GM23338 (cell line): ENCODE measurements around the gene NECAP2.
"Not testable (repeated sequence)": the region's sequence is repeated elsewhere in the genome, so short reads cannot be mapped to it uniquely, and the experiment has no call there.

Source experiments
- CREB1 ChIP-seq: fragments of 250-450 bp; sonication (Bioruptor Pico); IDR thresholded peaks from 2 replicates; pipeline ENCODE4 v1.5.0; 2020; ENCODE audit warnings: low read depth, mild to moderate bottlenecking, moderate library complexity
- EZH2phosphoT487 ChIP-seq: fragments of 200-600 bp; sonication (generic); IDR thresholded peaks from one replicate; pipeline ENCODE4 v1.8.1; 2018; ENCODE audit warnings: antibody characterized with exemption; ENCODE audit not compliant: unreplicated experiment
- POLR2AphosphoS5 ChIP-seq: IDR thresholded peaks from 2 replicates; pipeline ENCODE4 v1.6.1; 2016; ENCODE audit warnings: antibody characterized with exemption, low read depth

DNA sequence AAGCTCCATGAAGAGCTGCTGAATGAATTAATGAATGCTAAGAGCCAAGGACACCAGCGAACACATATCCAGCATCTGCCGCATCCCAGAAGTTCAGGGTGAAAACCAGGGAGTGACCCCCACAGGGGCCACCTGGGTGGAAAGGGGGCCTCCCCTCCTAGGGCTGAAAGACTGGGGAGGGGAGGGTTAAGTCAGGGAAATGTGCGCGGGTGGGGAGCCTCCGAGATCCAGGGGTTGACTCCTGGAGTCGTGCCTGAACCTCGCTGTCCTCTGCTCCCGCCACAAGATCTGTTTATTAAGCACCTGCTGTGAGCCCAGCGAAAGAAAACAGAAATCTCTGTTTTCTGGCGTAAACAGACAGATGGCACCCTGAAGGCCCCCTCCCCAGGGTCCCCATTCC lies 57.5 kb downstream of the NECAP2 start:
- TF ChIP-seq EZH2phosphoT487; CREB1 (CRISPR knock-in tag); POLR2AphosphoS5: not testable (repeated sequence)
